ENCODE results near the gene F8.
"Not testable (repeated sequence)": the region's sequence is repeated elsewhere in the genome, so short reads cannot be mapped to it uniquely, and the experiment has no call there.

Gene F8

GRCh38 chrX:154855256-154855655, 167.3 kb downstream of the F8 start:
- DNase-seq, result no peak

GRCh38 chrX:154850957-154851611, 171.4 kb downstream of the F8 start:
- no peak for DNase-seq

DNA sequence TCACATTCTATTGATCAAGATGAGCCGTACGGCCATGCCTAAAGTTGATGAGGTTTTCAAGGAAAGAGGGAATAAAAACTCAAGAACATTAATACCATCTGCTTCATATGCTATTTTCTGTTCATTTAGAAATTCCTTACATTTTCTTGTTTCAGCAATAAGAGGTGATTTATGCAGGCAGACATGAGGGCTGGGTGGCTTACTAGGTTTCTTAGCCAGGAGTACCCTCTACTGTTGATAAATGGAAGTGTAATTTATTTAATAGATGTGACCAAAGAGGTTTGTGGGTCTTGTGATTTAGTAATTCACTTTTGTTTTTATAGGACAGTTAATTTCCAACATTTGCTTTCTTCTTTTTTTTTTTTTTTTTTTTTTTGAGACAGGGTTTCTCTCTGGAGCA, 181.7 kb downstream of the F8 start:
- peak; percentile 59 for DNase-seq

DNA sequence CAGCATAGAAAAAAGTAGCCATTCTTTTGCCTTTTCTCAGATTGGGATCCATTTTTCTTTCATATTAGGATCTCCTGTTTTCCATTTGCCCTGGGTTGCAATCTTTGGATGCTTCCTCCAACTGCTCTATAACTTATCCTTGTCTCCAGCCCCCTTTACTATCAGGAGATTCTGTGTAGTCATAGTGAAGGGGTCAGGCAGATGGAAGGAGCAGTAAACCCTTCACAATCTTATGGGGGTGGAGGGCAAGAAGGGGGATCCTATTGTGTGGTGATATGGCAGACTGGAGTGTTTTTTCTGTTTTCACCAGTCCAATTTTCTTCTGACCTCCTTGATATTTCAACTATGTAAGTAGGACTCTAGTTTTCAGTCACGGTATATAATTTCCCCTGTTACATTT, 186.4 kb downstream of the F8 start:
- DNase-seq, result no peak

GRCh38 chrX:154834562-154834961, 188.0 kb downstream of the F8 start, which contains the start of gene SMIM9:
Gene SMIM9 (minus strand): TSS chrX:154834662. CDS start chrX:154830856, 3,806 bp downstream.
- no peak for DNase-seq

- no peak for DNase-seq
Observed at GRCh38 chrX:154833746-154834274, 188.7 kb downstream of the F8 start.

DNA sequence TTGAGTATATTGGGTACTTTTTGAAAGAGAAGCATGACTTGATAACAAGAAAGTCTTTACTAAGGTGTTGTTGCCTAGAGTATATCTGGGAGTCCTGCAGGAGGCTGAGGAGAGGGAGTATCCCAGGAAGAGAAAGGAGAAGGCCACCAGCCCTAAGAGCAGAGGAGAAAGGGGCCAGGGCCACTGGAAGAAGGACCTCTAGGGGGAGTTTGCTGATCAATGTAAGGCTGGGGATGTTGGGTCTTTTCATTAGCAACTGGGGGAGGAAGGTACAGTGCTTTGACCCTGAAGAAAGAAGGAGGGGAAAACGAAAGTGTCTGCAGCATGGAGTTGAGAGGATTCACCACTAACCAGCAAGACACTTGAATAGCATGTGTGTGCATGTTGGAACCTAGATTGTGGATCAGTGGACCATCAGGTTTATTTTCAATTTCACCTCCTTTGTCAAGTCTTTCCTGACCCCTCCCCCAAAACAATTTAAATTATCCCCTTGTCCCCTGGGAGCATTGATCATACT, 192.5 kb downstream of the F8 start:
- no peak for DNase-seq

GRCh38 chrX:154829134-154829533, 193.4 kb downstream of the F8 start:
- DNase-seq, result no peak

DNA sequence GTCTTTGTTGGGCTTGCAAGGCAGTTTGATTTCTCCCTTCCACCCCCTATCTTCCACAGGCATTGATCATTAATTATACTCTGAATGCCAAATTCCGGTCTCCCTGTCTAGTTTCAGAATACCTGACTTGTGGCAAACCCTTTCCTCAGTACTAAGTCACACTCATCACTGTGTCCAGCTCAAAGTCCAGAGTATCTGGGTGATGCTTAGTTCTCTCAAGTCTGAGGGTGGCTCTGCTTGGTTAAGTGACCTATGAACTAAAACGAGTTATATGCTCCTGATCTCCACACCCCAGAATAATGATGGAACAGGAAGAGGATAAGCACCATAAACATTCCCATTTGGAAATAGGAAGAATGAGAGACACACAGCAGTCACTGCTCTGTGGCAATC, 194.5 kb downstream of the F8 start:
- no peak for DNase-seq

DNA sequence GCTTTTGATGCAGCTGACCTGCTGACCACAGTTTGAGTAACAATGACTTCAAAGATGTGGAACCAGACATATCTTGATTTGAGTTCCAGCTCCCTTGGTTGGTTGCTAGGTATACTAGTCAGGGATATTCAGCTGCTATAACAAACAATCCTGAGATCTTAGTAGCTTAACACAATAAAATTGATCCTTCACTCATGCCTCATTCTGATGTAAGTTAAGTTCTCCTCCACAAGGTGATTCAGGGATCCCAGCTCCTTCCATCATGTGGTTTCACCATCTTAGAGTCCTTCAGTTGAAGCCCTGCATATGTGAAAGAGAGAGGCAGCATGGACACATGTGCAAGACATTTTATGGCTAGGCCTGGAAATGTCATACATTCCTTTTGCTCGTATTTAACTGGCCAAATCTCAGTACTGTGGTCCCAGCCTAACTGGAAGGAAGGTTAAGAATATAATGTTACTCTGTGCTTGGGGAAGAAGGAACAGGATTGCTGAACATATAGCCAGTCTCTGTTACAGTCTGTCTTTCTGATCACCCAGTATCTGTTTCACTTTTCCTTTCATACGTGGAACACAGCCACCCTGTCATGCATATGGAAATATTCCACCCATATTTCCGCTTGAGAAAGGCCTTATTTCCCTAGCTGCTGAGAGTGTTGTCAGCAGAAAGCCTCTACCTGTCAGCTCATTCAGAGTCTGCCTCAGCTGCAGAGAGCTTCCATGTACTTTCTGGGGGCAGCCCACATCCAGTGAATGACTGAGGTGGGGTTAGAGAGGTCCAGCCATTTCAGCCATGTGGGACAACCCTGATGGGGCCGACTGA, 195.1 kb downstream of the F8 start:
- DNase-seq, result no peak

DNA sequence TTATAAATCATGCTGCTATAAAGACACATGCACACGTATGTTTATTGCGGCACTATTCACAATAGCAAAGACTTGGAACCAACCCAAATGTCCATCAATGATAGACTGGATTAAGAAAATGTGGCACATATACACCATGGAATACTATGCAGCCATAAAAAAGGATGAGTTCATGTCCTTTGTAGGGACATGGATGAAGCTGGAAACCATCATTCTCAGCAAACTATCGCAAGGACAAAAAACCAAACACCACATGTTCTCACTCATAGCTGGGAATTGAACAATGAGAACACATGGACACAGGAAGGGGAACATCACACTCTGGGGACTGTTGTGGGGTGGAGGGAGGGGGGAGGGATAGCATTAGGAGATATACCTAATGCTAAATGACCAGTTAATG, 196.9 kb downstream of the F8 start:
- not testable (repeated sequence) for DNase-seq

DNA sequence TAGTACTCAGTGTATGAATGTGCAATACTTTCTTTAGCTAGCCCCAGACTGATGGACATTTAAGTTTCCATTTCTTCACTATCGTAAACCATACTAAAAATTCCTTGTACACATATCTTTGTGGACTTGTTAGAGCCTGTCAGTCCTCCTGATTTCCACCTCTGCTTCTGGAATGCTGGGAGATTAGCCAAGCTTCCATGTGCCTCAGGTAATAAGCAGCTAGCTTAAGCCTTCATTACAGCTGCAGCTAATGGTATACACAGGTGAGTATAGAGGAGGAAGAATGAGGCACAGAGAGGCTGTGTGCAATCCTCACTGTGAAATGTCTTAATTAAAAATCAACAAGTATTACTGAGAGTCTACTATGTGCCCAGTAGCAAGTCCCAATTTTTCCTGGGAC, 197.9 kb downstream of the F8 start:
- no peak for DNase-seq

- no peak for DNase-seq
Observed at GRCh38 chrX:154822029-154822428, 200.5 kb downstream of the F8 start.

DNA sequence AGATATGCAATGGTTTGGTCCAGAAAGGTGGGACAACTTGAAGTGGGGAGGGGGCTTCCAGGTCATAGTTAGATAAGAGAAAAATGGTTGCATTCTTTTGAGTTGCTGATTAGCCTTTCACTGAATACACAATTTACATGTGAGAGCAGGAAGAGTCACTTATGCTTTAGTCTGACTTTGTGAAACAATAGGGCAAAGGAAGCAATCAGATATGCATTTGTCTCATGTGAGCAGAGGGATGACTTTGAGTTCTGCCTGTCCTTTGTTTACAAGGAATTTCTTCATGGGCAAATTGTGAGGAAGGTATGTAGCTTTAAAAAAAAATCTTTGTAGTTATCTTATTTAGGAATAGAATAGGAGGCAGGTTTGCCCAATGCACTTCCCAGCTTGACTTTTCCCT, 201.0 kb downstream of the F8 start:
- no peak for DNase-seq

- DNase-seq, result no peak
Observed at GRCh38 chrX:154819771-154820341, 202.7 kb downstream of the F8 start.

GRCh38 chrX:154818916-154819770, 203.4 kb downstream of the F8 start:
- no peak for DNase-seq

DNA sequence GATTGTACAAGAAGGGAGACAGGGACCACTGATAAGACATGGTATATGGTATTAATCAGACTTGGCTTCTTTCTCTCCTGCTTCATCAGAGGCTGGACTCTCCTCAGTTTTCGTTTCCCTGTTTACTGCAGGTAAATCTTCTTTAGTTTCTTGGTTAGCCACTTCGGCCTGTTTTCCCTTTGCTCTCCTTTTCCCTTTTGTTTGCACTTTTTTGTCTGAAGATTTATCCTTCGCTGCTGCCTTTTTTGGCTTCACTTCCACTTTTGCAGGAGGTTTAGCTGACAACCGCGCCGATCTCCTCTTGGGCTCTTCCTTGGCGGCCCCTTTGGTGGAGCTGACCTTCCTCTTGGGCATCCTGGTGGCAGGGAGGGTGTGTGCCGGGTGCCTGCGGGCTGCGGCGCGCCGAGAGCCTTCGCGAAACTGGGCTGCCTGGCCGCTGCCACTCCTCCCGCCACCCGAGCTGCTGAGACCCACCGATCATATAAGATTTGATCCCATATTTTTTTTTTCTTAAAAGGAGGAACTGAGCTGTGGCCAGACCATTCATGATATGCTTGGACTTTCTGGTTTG, 205.4 kb downstream of the F8 start:
- not testable (repeated sequence) for DNase-seq

GRCh38 chrX:154816326-154816898, 206.1 kb downstream of the F8 start:
- not testable (repeated sequence) for DNase-seq

GRCh38 chrX:154815274-154815818, 207.2 kb downstream of the F8 start:
- no peak for DNase-seq

DNA sequence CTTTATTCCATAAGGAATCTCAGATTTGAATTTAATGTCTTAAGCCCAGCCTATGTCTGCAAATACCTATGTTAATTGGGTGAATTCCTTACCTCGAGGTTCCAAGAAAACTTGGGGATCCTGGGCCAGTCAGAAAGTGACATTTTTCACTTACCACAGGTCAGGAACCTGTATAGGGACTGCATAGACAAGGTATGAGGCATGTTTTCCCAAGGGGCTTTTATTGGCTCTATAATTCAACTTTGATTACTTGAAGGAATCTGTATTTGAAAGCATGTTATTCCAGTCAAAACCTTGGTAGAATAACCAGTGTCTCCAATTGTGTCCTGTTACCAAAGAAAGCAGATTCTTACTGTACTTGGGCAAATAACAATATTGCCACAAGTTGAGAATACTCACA, 208.7 kb downstream of the F8 start:
- no peak for DNase-seq

DNA sequence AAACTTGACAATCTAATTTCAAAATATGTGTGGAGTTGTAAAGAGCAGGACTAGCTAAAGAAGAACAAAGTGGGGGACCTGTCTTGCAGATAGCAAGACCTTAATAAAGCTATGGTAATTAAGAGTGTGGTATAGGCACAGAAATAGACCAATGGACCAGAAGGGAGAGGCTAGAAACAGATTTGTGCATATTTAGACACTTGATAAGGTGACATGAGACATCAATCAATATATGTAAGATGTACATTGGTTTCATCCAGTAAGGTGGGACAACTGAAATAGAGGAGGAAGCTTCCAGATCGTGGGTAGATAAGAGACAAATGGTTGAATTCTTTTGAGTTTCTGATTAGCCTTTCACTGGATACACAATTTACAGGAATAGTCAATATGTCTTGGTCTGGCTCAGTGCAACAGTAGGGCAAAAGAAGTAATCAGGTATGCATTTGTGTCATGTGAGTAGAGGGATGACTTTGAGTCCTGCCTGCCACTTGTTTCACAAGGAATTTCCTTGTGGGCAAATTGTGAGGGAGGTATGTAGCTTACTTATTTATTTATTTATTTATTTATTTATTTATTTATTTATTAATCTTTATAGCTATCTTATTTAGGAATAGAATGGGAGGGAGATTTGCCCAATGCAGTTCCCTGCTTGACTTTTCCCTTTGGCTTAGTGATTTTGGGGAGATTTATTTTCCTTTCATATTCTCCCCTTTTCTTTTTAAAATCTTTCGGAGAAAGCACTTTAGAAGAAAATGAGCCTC, 210.0 kb downstream of the F8 start:
- DNase-seq, result no peak
